A673 (cell line): Measurements from ENCODE around the gene TBC1D9. TPM values are rescaled to one million over a fixed set of nuclear protein-coding genes. Genes with fewer than 3 reads are reported as not detected.

Source experiments
- BruUV-seq: library from RNA; stranded (reverse); fragments of 400-500 nt; replicated peaks from 2 replicates; lab custom pipeline; 2021; lab: Mats Ljungman, UMichigan
- CTCF ChIA-PET: fragments of 300-600 bp; sonication (Branson Sonifier 250); formaldehyde crosslinking; loops from one replicate; lab custom pipeline; 2022; ENCODE audit warnings: antibody characterized with exemption; lab: Charles Lee
- POLR2A ChIA-PET: fragments of 300-600 bp; sonication (Branson Sonifier 250); formaldehyde crosslinking; loops from one replicate; lab custom pipeline; 2022; ENCODE audit warnings: antibody characterized with exemption; ENCODE audit not compliant: low non-redundant PET; lab: Charles Lee
- DNase-seq: peaks from one replicate; pipeline ENCODE4 v3.0.0-alpha.2; 2015; ENCODE audit warnings: low spot score
- H3K27ac ChIP-seq: fragments of 200-600 bp; sonication (generic); 2 replicates; pipeline ENCODE4 v1.5.1; 2016; ENCODE audit warnings: mixed run types, low read depth, mild to moderate bottlenecking, mixed read lengths, antibody characterized with exemption, low read length; ENCODE audit not compliant: poor library complexity, severe bottlenecking
- H3K27me3 ChIP-seq: fragments of 200-600 bp; sonication (generic); replicated peaks from 2 replicates; pipeline ENCODE4 v1.6.1; 2017; ENCODE audit warnings: mixed run types, low read depth, mild to moderate bottlenecking, mixed read lengths, antibody characterized with exemption, low read length; ENCODE audit not compliant: insufficient read depth, poor library complexity
- H3K36me3 ChIP-seq: fragments of 200-600 bp; sonication (generic); 2 replicates; pipeline ENCODE4 v1.6.1; 2016; ENCODE audit warnings: mixed run types, mild to moderate bottlenecking, mixed read lengths, antibody characterized with exemption, low read length; ENCODE audit not compliant: insufficient read depth, poor library complexity, severe bottlenecking
- H3K4me1 ChIP-seq: fragments of 200-600 bp; sonication (generic); 2 replicates; pipeline ENCODE4 v1.6.1; 2017; ENCODE audit warnings: mixed run types, mild to moderate bottlenecking, mixed read lengths, antibody characterized with exemption, low read length; ENCODE audit not compliant: insufficient read depth, poor library complexity, severe bottlenecking
- H3K4me3 ChIP-seq: fragments of 200-600 bp; sonication (generic); 2 replicates; pipeline ENCODE4 v1.5.1; 2016; ENCODE audit warnings: low read depth, mixed run types, mild to moderate bottlenecking, mixed read lengths, low read length; ENCODE audit not compliant: poor library complexity, severe bottlenecking
- H3K9me3 ChIP-seq: fragments of 200-600 bp; sonication (generic); 2 replicates; pipeline ENCODE4 v1.6.1; 2016; ENCODE audit warnings: mixed run types, low read depth, mild to moderate bottlenecking, mixed read lengths, antibody characterized with exemption, low read length; ENCODE audit not compliant: poor library complexity, severe bottlenecking
- EZH2 ChIP-seq: fragments of 200-600 bp; sonication (generic); IDR thresholded peaks from 2 replicates; pipeline ENCODE4 v1.6.1; 2017; ENCODE audit warnings: borderline replicate concordance, low read depth, mild to moderate bottlenecking, mixed read lengths, antibody characterized with exemption, low read length; ENCODE audit not compliant: poor library complexity, severe bottlenecking
- intact Hi-C: fragments of 100-400 bp; cut with micrococcal nuclease; formaldehyde crosslinking; loops from one replicate; pipeline ENCODE4 v1.10.0; 2022; ENCODE audit not compliant: unreplicated experiment
- total RNA-seq: library from RNA; stranded (reverse); gene quantifications from 2 replicates; pipeline ENCODE4 v1.2.3, GENCODE V29; 2021
- TF ChIP-seq, protein P1 (sequence below): fragments of 300-800, 200-600 bp; sonication (generic); conservative IDR thresholded peaks from 2 replicates; pipeline ENCODE4 v1.5.1; 2017; ENCODE audit warnings: low read depth, mild to moderate bottlenecking, antibody characterized with exemption, low read length, moderate library complexity, mixed read lengths

The TBC1D9 gene
- total RNA-seq, 1 experiment from 2014 or later, result 22.4 TPM

GRCh38 chr4:140690093-140690492, 66.1 kb downstream of the TBC1D9 start:
- no peaks in the 10 kb centered on the region for H3K9me3 ChIP-seq
- peaks cover 13% of the 10 kb centered on the region for H3K36me3 ChIP-seq
- intact Hi-C loops, result no loop called here
- H3K27ac ChIP-seq, result no peak overlapping the region
- CTCF ChIA-PET, result no interaction called here
- no peaks in the 10 kb centered on the region for H3K27me3 ChIP-seq
- TF ChIP-seq, protein P1, sequence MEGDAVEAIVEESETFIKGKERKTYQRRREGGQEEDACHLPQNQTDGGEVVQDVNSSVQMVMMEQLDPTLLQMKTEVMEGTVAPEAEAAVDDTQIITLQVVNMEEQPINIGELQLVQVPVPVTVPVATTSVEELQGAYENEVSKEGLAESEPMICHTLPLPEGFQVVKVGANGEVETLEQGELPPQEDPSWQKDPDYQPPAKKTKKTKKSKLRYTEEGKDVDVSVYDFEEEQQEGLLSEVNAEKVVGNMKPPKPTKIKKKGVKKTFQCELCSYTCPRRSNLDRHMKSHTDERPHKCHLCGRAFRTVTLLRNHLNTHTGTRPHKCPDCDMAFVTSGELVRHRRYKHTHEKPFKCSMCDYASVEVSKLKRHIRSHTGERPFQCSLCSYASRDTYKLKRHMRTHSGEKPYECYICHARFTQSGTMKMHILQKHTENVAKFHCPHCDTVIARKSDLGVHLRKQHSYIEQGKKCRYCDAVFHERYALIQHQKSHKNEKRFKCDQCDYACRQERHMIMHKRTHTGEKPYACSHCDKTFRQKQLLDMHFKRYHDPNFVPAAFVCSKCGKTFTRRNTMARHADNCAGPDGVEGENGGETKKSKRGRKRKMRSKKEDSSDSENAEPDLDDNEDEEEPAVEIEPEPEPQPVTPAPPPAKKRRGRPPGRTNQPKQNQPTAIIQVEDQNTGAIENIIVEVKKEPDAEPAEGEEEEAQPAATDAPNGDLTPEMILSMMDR, result no peak
- TF ChIP-seq EZH2, result no peak
- peaks cover 19% of the 10 kb centered on the region for H3K4me1 ChIP-seq
- no TSS peak for BruUV-seq
- H3K4me3 ChIP-seq, result no peak overlapping the region
- no peak for DNase-seq
- POLR2A ChIA-PET, result no interaction called here

- H3K4me1 ChIP-seq, result peaks cover 19% of the 10 kb centered on the region
- CTCF ChIA-PET, result no interaction called here
- POLR2A ChIA-PET, result no interaction called here
- BruUV-seq, result no TSS peak
- H3K9me3 ChIP-seq, result no peaks in the 10 kb centered on the region
- H3K27me3 ChIP-seq, result no peaks in the 10 kb centered on the region
- intact Hi-C loops, result no loop called here
- TF ChIP-seq EZH2, result no peak
- TF ChIP-seq, protein P1, result no peak
- no peak overlapping the region for H3K27ac ChIP-seq
- H3K4me3 ChIP-seq, result no peak overlapping the region
- DNase-seq, result no peak
- peaks cover 14% of the 10 kb centered on the region for H3K36me3 ChIP-seq
Measured at GRCh38 chr4:140689623-140690022, 66.6 kb downstream of the TBC1D9 start.

- Histone ChIP-seq H3K36me3 (peaks cover 14% of the 10 kb centered on the region), H3K27me3 (no peaks in the 10 kb centered on the region), H3K9me3 (no peaks in the 10 kb centered on the region), H3K27ac (no peak overlapping the region), H3K4me1 (peaks cover 19% of the 10 kb centered on the region), H3K4me3 (no peak overlapping the region)
- ChIA-PET CTCF (interaction anchor here (0.7 kb wide), 1 partner anchor 1069 kb away, joined by 9 read pairs; no protein-coding TSS in a partner anchor), POLR2A (no interaction called here)
- peak; percentile 20 for DNase-seq
- no peak for TF ChIP-seq EZH2
- TF ChIP-seq, protein P1, result no peak
- intact Hi-C loops, result no loop called here
- no TSS peak for BruUV-seq
Measured at GRCh38 chr4:140688711-140689598, 67.2 kb downstream of the TBC1D9 start.
